WTC11 (cell line): Measurements from ENCODE around the gene PROZ.

ENCODE experiments used
- FOXK1 ChIP-seq: sonication (generic); formaldehyde crosslinking; IDR thresholded peaks from 2 replicates; pipeline ENCODE4 v1.8.0; 2022; ENCODE audit warnings: mild to moderate bottlenecking, moderate library complexity, missing genetic modification reagents
- FOXP1 ChIP-seq: sonication (generic); formaldehyde crosslinking; IDR thresholded peaks from 2 replicates; pipeline ENCODE4 v1.8.0; 2022; ENCODE audit warnings: missing genetic modification reagents, mild to moderate bottlenecking, moderate library complexity, borderline replicate concordance
- GABPB1 ChIP-seq: sonication (generic); formaldehyde crosslinking; IDR thresholded peaks from 2 replicates; pipeline ENCODE4 v1.8.1; 2023; ENCODE audit warnings: mild to moderate bottlenecking, missing genetic modification reagents
- NR1H2 ChIP-seq: sonication (generic); formaldehyde crosslinking; IDR thresholded peaks from 2 replicates; pipeline ENCODE4 v1.9.0; 2021; ENCODE audit warnings: mild to moderate bottlenecking, moderate library complexity, missing genetic modification reagents
- OVOL2 ChIP-seq: fragments of 250-450 bp; sonication (Bioruptor Pico); IDR thresholded peaks from 2 replicates; pipeline ENCODE4 v1.9.0; 2021; ENCODE audit warnings: mild to moderate bottlenecking, borderline replicate concordance
- ZNF121 ChIP-seq: sonication (generic); formaldehyde crosslinking; IDR thresholded peaks from 2 replicates; pipeline ENCODE4 v1.8.0; 2023; ENCODE audit warnings: missing genetic modification reagents
- TF ChIP-seq, protein P1 (sequence below): fragments of 250-450 bp; sonication (Bioruptor Pico); IDR thresholded peaks from 2 replicates; pipeline ENCODE4 v1.9.0; 2021; ENCODE audit warnings: moderate library complexity, mild to moderate bottlenecking, inconsistent platforms, borderline replicate concordance
- TF ChIP-seq, protein P2 (sequence below): fragments of 200-600 bp; IDR thresholded peaks from 2 replicates; pipeline ENCODE4 v1.8.0; 2022; ENCODE audit warnings: antibody characterized with exemption
- TF ChIP-seq, protein P3 (sequence below): sonication (generic); formaldehyde crosslinking; conservative IDR thresholded peaks from 2 replicates; pipeline ENCODE4 v1.8.1; 2022; ENCODE audit warnings: mild to moderate bottlenecking, missing genetic modification reagents
- TF ChIP-seq, protein P4 (sequence below): sonication (generic); formaldehyde crosslinking; IDR thresholded peaks from 2 replicates; pipeline ENCODE4 v1.8.0; 2022; ENCODE audit warnings: mild to moderate bottlenecking, missing genetic modification reagents
- TF ChIP-seq, protein P5 (sequence below): fragments of 250-450 bp; sonication (Bioruptor Pico); conservative IDR thresholded peaks from 2 replicates; pipeline ENCODE4 v1.9.0; 2021; ENCODE audit warnings: mild to moderate bottlenecking

DNA sequence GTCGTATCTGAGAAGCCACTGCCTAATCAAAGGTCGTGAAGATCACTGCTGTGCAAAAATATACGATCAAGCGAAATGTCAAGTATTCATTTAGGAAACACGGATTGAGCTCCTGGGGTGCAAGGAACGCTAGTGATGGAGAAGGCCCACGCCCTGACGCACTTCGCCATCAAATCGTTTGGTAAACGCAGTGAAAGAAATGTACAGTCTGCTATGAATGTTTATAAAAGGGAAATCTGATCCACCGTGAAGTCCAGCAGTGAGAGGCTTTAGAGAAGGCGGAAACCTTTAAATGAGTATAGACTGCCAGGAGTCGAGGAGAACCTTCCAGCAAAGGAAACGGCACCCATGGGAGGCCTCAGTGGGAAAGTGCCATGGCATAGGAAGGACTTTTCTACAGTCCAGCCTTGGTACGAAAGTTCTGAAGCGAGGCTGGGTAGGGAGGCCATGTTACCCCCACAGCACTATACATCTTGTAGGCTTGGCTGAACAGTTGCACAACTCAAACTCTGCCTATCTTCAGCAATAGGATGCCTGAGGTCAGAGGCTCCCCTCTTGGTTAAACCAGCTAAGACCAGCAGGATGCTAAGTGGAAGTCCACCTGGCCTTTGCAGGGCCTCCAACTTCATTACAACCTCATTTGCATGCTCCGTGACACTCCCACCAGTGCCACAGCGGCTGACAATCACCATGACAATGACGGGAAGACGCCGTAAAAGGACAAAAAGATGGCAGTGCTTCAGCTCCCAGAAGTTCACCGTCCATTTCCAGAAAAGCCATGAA, 29.6 kb downstream of the PROZ start:
- TF ChIP-seq, protein P1, sequence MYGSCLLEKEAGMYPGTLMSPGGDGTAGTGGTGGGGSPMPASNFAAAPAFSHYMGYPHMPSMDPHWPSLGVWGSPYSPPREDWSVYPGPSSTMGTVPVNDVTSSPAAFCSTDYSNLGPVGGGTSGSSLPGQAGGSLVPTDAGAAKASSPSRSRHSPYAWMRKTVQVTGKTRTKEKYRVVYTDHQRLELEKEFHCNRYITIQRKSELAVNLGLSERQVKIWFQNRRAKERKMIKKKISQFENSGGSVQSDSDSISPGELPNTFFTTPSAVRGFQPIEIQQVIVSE (CRISPR knock-in tag): no peak
- no peak for TF ChIP-seq ZNF121 (CRISPR knock-in tag)
- TF ChIP-seq, protein P2, sequence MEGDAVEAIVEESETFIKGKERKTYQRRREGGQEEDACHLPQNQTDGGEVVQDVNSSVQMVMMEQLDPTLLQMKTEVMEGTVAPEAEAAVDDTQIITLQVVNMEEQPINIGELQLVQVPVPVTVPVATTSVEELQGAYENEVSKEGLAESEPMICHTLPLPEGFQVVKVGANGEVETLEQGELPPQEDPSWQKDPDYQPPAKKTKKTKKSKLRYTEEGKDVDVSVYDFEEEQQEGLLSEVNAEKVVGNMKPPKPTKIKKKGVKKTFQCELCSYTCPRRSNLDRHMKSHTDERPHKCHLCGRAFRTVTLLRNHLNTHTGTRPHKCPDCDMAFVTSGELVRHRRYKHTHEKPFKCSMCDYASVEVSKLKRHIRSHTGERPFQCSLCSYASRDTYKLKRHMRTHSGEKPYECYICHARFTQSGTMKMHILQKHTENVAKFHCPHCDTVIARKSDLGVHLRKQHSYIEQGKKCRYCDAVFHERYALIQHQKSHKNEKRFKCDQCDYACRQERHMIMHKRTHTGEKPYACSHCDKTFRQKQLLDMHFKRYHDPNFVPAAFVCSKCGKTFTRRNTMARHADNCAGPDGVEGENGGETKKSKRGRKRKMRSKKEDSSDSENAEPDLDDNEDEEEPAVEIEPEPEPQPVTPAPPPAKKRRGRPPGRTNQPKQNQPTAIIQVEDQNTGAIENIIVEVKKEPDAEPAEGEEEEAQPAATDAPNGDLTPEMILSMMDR: no peak
- no peak for TF ChIP-seq NR1H2 (CRISPR knock-in tag)
- TF ChIP-seq OVOL2: no peak
- no peak for TF ChIP-seq FOXP1 (CRISPR knock-in tag)
- TF ChIP-seq, protein P3, sequence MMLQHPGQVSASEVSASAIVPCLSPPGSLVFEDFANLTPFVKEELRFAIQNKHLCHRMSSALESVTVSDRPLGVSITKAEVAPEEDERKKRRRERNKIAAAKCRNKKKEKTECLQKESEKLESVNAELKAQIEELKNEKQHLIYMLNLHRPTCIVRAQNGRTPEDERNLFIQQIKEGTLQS (CRISPR knock-in tag): no peak
- TF ChIP-seq FOXK1 (CRISPR knock-in tag): no peak
- no peak for TF ChIP-seq GABPB1 (CRISPR knock-in tag)
- TF ChIP-seq, protein P4, sequence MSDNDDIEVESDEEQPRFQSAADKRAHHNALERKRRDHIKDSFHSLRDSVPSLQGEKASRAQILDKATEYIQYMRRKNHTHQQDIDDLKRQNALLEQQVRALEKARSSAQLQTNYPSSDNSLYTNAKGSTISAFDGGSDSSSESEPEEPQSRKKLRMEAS: no peak
- TF ChIP-seq, protein P5, sequence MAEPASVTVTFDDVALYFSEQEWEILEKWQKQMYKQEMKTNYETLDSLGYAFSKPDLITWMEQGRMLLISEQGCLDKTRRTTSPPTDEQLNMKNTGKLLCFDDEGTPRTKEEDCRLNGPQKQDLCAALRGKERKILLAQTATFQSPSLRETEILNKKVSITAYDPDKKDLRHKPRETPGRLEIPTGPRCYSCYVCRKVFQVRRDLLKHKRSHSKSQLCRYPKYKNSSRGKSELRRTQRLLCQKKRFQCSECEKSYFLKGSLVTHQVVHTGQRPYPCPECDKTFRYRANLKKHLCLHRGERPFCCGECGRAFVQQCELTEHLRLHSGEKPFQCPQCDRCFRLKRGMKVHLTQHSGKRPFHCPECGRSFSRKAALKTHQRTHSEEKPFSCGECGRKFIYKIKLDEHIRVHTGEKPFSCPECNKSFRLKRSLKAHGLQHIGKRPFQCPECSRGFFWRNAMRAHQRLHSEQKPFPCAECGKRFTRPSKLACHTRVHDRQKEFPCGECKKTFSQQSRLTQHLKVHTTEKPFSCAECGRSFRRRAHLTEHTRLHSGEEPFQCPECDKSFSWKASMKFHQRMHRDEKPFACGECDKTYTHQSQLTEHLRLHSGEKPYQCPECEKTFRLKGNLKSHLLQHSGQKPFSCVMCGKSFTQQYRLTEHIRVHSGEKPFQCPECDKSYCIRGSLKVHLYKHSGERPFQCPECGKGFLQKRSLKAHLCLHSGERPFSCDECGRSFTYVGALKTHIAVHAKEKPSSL (CRISPR knock-in tag): no peak
